HG03159 (cell line): ENCODE results near the gene NOXO1.

Source experiments
- ATAC-seq: cut with Tn5 transposase; IDR thresholded peaks from one replicate; pipeline ENCODE4 v1.9.1; 2021; ENCODE audit warnings: mild to moderate bottlenecking, moderate library complexity; ENCODE audit not compliant: unreplicated experiment

The NOXO1 gene, protein sequence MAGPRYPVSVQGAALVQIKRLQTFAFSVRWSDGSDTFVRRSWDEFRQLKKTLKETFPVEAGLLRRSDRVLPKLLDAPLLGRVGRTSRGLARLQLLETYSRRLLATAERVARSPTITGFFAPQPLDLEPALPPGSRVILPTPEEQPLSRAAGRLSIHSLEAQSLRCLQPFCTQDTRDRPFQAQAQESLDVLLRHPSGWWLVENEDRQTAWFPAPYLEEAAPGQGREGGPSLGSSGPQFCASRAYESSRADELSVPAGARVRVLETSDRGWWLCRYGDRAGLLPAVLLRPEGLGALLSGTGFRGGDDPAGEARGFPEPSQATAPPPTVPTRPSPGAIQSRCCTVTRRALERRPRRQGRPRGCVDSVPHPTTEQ

DNA sequence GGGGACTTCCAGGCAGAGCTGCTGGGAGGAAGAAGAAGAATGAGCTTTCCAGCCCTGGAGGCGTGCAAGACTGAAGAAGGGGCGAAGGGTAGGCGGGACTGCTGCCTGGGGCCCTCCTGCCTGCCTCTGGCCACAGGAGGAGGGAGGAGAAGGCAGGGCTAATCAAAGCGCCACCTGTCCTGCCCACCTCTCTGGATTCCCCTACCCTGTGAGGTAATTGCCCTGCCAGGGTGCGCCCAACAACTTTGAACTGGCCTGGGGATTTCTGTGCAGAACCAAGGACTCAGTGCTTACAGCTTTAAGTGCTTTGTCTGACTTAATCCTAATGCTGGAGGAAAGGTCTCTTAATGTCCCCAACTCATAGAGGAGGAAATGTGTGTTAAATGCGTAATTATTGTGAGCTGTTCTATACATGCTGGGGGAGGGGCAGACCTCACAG is at the start of gene NOXO1:
NOXO1 (minus strand) TSS at position 72 of the 439 bp plus-strand sequence. CDS start 290 bp downstream, outside the sequence.
- no peak for ATAC-seq

DNA sequence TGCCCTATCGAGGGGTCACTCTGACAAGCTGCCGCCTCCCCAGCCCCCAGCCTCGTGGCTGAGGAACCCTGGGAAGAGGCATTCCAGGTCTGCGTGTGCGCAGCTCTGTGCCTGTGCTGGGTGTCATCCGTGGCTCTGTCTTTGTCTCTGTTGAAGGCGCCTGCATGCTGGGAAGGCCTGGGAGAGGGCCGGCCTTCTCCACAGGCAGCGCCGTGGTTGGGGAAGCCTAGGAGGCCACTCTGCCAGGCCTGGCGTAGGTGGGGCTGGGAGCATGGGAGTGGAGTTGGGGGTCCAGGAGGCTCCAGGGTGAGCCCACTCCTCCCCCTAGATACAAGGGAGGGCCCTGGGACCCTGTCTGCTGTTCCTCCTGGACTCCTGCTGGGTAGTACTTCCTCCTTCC is 48.8 kb upstream of the NOXO1 start:
- ATAC-seq: no peak

DNA sequence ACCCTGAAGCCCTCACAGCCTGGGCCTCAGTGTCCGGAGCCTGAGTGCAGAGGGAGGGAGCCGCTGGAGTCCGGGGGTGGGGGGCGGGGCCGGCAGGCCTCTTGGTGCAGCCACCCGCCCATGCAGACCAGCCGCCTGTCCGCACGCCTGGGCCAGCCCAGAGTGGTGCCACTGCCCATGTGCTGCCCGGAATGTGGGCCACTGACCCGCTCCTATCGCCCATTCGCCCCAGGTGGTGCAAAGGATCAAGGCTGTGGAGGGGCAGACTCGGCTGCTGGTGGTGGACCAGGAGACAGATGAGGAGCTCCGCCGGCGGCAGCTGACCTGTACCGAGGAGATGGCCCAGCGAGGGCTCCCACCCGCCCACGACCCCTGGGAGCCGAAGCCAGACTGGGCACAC is 48.1 kb upstream of the NOXO1 start:
- ATAC-seq: no peak

DNA sequence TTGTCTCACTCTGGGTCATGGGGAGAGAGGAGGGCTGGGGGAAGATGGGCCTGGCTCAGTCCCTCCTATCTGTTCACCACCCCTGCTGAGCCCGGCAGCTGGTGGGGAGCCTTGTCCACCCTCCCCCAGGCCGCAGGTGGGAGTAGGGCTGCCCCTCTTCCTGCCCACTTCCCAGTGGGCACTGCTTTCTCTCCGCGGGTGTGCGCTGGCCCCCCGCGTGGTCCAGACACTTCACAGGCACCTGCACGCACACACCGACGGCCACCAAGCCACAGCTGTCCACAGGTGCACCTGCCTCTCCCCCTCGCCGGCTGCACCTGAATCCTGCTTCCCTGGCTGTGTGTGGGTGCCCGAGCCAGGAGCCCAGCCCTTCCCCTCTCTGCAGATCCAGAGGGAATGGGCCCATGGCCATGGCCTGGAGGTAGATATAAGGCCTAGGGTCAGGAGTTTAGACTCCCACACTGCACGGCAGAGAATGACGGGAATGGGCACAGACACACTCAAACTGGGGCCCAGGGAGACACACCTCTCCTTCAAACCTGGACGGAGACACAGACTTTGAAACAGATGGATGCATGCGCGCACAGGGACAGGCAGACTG is 47.5 kb upstream of the NOXO1 start:
- ATAC-seq: no peak

DNA sequence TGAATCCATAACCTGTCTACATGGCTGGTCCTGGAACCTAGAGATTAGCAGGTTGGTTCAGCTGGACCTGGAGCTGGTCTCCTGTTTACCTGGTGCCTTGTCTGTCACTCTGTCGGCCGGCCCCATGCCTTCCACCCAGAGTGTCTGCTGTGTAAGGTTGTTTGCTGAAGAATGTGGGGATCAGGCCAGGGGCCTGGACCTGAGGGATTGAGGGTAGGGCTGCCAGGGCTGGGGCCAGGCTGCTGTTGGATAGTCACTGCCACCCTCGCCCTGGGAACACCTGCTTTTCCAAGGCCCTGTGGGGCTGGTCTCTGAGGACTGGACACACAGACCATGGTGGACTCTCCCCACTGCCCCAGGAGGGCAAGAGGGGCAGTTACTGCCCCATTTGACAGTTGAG is 46.9 kb upstream of the NOXO1 start:
- ATAC-seq: no peak

DNA sequence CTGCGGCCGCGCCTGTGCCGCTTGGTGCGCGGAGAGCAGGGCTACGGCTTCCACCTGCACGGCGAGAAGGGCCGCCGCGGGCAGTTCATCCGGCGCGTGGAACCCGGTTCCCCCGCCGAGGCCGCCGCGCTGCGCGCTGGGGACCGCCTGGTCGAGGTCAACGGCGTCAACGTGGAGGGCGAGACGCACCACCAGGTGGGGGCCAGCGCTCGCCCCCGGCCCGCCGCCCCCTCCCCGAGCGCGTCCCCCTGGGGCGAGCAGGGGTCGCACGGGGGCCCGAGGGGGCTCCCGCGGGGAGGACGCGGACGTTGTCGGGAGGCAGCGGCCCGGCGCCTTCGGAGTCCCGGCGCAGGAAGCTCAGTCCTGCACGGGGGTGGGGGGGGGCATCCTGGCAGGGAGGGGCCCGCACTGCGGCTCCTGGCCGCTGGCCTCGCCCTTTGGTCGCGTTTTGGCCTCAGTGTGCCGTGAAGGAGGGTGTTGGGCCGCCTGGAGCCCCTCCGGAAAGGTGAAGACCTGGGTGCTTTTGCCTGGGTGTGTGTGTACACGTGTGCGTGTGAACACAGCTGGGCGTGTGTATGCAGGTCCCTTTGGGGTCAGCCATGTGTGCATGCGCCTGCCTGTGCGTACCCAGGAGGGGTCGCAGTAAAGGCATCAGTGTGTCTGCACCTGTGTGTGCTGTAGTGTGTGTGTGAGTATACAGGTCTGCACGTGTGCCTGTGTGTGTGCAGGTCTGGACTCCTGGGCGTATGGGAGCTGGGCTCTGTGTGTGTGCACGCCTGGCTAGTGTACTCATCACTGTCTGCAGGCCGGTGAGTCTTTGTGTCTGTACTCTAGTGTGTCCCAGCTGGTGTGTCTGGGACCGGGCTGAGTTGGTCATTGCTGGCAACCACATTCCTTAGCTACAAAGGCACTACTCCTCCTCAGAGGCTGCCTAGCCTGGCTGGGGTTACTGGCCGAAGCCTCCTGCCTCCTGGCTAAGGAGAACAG is 46.0 kb upstream of the NOXO1 start:
- no peak for ATAC-seq

DNA sequence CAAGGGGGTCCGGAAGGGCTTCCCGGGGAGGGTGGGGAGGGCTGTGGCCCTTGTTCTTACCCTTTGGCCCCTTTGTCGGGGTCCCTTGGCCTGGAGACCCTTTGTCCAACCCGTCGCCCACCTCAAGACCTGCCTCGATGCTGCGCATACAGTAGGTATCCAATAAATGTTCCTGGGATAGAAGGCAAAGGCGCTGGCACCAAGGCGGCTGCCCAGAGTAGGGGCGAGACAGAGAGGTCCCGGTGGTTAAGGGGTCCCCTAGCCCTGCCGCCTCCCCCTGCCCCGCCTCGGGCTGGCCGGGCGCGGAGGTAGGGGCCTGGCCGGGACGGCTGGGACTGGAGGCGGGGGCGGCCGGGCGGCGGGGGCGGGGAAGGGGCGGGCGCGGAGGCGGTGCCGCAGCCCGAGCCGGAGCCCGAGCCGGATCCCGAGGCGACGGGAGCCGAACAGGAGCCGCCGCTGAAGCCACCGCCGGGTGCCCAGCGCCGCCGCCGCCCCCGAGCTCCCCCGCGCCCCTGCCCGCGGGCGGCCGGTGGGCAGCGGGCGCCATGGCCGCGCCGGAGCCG is 45.3 kb upstream of the NOXO1 start, which contains the start of gene NHERF2:
NHERF2 (plus strand) TSS at position 442 of the 563 bp plus-strand sequence; CDS start at position 546, 104 bp downstream.
- ATAC-seq: no peak

DNA sequence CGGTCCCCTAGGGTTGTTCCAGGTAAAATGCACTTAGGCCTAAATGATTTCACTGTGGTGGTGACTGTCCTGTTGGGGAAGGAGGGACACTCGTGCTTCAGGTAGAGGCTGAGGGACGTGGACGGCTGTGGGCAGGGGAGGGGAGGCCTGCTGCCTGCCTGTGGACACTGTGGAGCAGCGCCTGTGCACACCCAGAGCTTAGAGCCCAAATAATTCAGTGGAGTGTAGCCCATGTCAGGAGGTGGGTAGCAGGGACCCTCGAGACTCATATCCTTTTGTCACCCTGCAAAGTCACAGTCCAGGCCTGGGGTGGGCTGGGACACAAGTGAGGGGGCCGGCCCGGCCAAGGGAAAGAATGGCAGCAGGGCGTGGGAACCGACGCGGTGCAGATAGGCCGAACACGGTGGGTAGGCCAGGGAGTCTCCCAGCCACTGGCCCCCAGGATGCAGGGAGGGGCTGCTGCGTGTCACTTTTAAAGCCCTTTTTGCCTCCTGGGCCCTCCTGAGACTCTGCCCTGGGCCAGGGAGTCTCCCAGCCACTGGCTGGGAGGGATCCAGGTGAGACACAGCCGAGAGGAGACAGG is 44.7 kb upstream of the NOXO1 start:
- ATAC-seq: no peak

DNA sequence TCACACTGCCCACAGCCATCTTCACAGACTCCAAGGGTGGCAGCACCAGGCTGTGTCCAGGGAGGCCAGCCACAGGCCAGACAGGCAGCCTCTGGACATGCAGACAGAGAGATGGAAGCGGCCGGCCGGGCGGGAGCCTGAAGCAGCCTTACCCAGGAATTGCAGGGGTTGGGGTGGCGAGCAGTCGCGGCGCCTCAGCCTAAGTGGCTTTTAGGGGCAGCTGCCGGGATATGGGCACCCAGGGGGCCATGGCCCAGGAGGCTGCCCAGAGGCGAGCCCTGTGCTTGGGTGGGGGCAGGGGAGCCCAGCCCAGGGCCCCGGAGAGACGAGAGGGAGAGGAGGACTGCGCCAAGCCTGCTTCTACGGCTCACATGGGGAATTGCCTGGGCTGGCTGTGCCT is 44.0 kb upstream of the NOXO1 start:
- ATAC-seq: no peak

DNA sequence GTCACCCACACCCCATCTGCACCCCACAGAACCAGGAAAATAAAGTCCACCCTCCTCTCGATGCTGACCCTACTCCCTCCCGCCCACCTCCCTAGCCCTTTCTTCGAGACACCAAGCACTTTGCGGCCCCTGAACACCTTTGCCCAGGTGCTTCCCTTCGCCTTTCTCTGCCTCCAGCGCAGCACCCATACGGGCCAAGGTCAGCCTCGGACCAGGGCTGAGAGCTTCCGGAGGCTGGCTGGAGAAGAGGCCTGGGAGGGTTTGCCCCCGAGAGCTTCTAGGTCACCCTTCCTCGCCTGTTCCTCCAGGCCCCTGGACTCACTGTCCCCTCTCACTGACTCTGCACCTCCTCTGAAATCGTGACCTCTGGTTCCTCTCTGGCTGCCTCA is 42.8 kb upstream of the NOXO1 start:
- ATAC-seq: no peak

DNA sequence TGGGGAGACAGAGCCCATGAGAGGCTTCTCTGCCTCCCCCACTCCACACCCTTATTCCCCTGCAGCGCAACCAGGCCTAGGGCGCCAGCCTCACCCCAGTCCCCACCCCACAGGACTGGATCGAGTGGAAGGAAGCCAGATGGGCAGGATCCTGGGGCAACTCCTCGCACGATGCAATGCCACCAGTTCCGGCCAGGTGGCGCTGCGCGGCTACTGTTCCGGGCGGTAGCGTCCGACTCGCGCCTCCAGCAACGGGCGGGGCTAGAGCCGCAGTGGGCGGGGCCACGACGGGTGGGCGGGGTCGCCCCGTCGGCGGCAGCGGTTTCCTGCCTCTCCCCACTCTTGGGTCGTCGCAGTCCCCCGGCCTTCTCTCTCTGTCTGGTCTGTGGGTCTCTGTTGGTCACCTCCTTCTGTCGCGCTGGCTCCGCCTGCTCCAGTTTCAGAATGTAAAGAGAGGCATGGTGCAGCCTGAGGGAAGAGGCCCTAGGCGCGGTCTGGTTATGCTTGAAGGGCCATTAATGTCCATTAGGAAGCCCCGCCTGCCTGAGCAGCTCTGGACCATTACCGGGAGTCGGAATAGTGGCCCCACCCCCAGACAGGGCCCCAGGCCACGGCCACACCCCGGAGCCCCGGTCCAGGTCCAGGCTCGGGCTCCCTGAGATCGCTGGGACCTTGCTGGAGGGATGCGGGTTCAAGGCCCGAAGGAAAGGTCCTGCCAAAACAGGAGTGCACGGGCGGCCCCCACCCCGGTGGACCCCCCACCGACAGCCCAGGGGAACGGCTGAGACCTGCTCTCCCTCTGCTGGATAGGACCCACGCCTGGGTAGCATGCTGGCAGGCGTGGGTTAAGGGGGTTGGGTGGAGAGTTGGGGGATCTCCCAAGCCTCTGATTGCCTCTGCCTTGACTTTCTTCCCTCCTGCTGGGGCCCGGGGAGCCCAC is 42.1 kb upstream of the NOXO1 start:
- peak; percentile 54 for ATAC-seq

DNA sequence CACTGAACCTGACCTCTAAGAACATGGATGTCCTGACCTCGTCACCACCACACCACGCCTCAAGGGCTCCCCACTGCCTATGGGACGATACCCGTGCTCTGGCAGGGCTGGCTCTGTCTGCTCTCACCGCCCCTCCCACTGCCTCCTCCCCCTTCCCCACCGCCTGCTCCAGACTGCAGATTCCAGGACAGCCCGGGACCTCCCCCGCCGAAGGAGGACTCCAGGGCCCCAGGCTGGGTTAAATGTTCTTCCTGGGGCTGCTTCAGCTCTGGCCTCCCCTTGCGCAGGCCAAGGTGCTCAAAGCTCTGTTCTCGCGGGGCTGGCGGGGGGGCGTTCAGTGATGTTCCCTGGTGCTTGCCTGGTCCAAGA is 41.4 kb upstream of the NOXO1 start:
- no peak for ATAC-seq

DNA sequence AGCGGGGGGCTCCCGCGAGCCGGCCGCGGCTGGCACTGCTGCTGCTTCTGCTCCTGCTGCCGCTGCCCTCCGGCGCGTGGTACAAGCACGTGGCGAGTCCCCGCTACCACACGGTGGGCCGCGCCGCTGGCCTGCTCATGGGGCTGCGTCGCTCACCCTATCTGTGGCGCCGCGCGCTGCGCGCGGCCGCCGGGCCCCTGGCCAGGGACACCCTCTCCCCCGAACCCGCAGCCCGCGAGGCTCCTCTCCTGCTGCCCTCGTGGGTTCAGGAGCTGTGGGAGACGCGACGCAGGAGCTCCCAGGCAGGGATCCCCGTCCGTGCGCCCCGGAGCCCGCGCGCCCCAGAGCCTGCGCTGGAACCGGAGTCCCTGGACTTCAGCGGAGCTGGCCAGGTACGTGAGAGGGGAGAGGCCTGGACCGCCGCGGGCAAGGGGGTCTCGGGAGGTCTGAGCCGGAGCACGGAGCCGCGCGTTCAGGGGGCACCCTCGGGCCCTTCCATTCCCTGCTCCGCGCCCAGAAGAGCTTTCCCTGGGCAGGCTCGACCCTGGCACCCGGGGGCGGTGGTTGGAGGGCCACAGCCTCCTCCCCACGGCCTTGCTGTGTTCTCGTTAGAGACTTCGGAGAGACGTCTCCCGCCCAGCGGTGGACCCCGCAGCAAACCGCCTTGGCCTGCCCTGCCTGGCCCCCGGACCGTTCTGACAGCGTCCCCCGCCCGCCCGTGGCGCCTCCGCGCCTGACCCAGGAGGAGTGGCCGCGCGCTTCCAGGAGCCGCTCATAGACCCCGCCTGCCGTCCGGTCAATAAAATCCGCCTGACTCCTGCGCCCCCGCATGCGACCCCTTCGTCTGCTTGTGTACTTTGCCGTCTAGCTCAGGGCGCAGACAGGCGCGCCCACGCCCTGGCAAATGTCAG is 38.9 kb upstream of the NOXO1 start:
- ATAC-seq: no peak

DNA sequence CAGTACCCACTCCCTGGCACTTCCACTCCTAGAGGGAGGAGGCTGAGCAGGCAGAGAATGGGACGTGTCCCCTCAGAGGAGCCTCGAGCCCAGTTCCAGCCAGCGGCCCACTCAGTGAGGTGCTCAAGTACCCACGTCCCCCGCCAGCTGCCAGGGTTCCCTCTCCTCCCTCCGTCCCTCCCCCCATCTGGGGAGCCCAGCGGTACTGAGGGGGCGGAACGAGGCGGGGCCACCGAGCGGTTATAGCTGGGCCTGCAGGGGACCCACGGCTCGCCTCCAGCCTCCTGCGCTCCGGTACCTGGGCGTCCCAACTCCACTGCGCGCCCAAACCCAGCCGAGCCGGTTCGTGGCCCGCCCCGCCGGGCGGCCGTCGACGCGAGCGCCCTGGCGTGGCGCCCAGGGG is 38.2 kb upstream of the NOXO1 start, which contains the start of gene NPW:
NPW (plus strand) TSS at position 268 of the 403 bp plus-strand sequence.
- ATAC-seq: no peak

DNA sequence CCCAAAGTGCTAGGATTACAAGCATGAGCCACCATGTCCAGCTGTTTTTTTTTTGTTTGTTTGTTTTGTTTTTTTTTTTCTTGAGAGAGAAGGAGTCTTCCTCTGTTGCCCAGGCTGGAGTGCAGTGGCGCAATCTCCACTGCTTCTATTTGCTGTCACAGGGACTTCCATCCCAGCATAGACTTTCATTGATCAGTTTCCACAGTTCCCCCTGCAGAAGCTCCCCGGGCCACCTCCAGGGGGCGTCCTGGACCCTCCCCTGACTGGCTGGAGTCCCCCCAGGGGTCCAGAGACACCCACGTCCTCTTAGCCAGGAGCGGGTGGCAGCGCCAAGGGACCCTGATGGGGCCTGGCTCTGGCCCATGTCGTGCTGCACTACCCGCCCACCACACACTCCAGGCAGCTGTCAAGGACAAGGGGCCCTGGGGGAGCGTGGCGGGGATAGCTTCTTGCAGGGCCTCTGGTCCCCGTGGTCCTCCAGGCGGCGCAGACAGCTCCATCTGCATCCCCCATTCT is 35.2 kb upstream of the NOXO1 start:
- ATAC-seq: no peak

DNA sequence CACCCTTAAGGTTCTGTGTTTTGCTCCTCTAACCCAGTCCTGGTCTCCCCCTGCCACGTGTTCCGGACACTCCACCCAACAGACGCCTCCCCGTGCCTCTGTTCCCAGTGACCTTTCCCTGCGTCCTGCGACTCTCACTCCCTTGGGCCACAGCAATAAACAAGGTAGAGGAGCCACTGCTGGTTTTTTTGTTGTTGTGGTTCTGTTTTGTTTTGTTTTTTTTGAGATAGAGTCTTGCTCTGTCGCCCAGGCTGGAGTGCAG is 34.6 kb upstream of the NOXO1 start:
- no peak for ATAC-seq

DNA sequence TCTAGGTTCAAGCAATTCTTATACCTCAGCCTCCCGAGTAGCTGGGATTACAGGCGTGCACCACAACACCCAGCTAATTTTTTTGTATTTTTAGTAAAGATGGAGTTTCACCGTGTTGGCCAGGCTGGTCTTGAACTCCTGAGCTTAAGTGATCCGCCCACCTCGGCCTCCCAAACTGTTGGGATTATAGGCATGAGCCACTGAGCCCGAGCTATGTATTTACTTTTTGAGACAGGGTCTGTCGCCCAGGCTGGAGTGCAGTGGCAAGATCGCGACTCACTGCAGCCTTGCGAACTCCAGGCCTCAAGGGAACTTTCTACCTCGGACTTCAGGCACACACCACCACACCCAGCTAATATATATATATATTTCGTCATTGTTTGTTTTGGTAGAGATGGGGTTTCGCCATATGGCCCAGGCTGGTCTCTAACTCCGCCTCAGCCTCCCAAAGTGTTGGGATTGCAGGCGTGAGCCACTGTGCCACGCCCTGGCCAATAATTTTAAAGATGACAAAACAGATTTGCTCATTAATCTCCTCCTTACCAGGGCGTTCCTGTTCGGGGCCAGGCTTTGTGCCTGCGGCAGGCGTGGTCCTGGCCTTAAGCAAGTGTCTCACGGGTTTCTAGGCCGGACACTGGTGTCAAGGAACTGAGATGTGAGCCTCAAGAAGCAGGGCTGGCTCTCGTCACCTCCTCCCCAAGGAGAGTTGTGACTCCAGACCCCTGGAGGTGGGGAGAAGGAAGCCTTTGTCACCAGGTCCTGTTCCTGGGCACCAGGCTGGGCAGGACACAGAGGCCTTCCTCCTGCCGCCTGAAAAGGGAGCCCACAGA is 34.1 kb upstream of the NOXO1 start:
- ATAC-seq: no peak

DNA sequence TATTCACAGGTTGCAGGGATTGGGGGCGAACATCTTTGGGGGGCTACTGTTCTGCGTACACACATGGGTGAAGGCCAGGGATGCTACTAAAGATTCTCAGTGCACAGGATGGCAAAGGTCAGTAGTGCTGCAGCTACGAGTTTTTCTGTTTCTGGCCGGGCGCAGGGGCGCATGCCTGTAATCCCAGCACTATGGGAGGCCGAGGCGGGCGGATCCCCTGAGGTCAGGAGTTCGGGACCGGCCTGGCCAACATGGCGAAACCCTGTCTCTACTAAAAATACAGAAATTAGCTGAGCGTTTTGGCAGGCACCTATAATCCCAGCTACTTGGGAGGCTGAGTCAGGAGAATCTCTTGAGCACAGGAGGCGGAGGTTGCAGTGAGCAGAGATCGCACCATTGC is 32.3 kb upstream of the NOXO1 start:
- no peak for ATAC-seq
